GM15510 (cell line): Measurements from ENCODE around the gene ZNF577.

Source experiments
- POLR2A ChIP-seq: IDR thresholded peaks from 3 replicates; pipeline ENCODE4 v1.6.1; 2011; ENCODE audit warnings: borderline replicate concordance; ENCODE audit not compliant: insufficient read length; ENCODE audit errors: extremely low read depth

ZNF577 gene

DNA sequence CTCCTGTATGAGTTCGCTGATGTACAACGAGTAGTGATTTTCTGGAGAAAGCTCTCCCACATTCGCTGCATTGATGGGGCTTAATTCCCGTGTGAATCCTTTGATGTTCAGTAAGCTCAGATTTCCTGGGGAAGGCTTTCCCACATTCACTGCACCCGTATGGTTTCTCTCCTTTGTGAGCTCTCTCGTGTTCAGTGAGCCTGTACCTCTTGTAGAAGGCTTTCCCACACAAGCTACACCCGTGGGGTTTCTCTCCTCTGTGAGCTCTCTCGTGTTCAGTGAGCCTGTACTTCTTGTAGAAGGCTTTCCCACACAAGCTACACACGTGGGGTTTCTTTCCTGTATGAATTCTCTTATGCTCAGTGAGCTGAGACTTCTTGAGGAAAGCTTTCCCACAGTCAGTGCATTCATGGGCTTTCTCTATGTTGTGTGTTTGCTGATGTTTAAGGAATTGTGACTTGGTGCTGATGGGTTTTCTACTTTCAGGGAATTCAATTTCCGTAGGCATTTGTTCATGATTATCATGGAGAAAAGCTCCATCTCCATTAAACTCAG, 3.5 kb upstream of the ZNF577 start:
- TF ChIP-seq POLR2A, result no peak

DNA sequence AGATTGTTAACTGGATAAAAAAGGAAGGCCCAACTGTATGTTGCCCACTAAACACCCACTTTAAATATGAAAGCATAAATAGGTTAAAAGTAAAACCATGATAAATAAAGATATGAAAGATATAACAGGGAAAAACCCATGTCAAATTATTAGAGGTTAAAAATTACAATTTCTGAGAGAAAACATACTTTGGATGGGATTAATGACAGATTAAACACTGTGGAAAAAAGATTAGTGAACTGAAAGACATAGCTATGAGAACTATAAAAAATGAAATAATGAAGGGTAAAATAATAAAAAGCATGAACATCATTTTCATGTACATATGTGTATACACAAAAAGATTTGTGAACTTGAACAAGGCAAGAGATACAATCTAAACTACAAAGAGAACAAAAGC, 2.2 kb upstream of the ZNF577 start:
- TF ChIP-seq POLR2A, result no peak

DNA sequence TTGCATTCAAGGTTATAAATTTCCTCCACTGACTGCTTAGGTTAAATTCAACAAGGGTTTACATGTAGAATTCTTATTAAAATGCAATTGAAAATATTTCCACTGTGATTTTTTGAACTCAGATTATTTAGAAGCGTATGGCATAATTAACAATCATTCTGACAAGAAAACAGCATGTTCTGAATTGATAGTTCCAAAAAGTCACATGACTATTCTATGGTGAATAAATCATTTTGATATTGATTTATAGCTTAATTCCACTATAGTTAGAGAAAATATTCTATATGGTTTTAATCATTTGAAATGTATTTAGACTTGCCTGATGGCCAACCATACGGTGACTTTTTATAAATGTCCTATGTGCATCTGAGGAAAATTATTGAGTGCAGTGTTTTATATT, 3.0 kb downstream of the ZNF577 start:
- no peak for TF ChIP-seq POLR2A

DNA sequence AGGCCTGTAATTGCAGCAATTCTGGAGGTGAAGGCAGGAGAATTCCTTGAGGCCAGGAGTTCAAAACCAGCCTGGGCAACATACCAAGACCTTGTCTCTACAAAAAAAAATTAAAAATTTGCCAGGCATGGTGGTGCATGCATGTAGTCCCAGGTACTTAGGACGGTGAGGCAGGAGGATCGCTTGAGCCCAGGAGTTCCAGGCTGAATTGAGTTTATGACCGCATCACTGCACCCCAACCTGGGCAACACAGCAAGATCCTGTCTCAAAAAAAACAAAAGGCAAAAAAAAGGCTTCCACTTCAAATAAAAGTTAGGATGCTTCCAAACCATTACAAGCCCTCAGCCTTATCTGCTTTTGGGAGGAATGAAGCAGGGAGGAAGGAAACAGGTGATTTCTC, 5.2 kb downstream of the ZNF577 start:
- TF ChIP-seq POLR2A, result no peak

DNA sequence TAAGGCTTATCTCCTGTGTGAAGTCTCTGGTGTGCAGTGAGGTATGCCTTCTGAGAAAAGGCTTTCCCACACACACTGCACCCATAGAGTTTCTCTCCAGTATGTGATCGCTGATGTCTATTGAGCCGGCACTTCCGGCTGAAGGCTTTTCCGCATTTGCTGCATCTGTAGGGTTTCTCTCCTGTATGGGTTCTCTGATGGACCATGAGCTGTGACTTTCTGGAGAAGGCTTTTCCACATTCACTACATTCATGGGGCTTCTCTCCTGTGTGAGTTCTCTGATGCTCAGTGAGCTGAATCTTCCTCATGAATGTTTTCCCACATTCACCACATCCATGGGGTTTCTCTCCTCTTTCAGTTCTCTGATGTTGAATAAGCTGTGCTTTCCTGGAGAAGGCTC, 14.7 kb downstream of the ZNF577 start:
- no peak for TF ChIP-seq POLR2A

DNA sequence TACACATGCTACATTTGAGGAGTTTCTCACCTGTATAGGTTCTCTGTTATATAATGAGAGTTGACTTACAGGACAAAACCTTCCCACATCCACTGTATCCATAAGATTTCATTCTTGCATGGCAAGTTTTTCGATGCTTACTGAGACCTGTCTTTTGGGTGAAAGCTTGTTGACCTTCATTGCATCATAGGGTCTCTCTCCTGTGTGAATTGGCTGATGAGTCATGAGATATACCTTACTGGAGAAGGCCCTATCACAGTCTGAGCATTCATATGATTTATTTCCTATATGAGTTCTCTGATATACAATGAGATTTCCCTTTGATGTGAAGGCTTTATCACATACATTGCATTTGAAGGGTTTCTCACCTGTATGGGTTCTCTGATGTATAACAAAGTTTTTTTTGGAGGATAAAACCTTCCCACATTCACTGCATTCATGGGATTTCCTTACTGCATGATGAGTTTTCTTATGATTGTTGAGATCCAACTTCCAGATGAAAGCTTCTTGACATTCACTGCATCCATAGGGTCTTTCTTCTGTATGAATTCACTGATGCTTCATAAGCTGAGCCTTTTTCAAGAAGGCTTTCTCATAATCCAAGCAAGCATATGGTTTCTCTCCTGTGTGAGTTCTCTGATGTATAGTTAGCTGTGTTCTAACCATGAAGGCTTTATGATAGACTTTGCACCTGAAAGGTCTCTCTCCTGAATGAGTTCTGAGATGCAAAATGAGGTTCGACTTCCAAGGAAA, 25.7 kb downstream of the ZNF577 start:
- no peak for TF ChIP-seq POLR2A

DNA sequence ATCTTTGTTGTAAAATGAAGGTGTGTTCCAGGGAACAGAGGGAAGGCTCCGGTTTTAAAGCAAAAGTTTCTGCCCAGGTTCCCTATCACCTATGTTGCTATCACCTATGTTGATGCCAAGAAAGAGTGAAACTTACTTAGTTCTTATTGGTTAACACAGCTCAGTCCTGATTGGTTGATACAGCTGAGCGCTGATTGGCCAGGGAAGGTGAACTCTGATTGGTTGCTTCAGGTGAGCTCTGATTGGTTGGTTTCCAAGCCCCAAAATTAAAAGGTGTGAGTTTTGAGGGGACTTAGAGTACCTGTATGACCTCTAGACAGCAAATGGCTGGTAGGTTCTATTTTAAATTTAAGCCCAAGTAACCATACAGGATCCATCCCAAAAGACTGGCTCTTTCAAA, 50.6 kb downstream of the ZNF577 start:
- TF ChIP-seq POLR2A, result no peak

DNA sequence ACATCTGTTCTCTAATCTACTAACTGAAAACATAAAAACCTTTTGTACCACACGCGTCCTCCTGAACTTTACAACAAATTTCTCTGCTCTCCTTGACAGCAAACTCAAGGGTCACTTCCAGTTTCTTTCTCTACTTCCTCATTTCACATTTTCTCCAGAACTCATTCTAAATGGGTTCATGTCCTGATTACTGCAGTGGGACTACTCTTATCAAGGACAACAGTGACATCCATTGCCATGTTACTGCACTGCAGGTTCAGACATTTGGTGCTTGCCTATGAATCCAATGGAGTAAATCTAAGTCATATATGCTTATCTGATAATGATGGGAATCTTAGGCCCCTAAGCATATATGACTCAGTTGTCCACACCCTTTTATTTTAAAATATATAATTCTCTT, 57.5 kb downstream of the ZNF577 start:
- TF ChIP-seq POLR2A, result no peak

DNA sequence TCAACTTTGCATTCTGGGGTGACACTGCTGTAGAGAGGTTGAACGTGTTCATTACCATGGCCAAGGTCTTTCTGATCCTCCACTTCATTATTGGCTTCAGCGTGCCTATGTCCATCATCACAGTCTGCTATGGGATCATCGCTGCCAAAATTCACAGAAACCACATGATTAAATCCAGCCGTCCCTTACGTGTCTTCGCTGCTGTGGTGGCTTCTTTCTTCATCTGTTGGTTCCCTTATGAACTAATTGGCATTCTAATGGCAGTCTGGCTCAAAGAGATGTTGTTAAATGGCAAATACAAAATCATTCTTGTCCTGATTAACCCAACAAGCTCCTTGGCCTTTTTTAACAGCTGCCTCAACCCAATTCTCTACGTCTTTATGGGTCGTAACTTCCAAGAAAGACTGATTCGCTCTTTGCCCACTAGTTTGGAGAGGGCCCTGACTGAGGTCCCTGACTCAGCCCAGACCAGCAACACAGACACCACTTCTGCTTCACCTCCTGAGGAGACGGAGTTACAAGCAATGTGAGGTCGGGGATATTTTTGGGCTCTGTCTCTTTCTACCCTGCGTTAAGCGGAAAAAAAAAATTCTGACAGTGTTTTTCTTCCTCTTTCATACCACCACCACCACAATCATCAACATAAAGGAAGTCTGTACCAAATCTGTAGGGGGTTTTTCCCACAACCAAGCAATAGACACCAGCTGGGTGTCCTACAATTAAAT, 63.3 kb downstream of the ZNF577 start:
- TF ChIP-seq POLR2A, result no peak

DNA sequence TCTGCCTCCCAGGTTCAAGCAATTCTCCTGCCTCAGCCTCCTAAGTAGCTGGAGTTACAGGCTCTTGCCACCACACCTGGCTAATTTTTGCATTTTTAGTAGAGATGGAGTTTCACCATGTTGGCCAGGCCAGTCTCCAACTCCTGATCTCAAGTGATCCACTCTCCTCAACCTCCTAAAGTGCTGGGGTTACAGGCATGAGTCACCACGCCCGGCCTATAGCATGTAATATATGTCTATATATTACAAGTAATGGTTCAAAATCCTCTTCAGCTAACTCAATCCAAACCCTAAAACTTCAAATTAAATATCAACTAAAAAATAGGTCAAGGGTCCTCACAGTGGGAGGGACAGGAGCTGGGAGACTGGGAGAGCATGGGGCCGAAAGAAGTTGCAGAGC, 64.8 kb downstream of the ZNF577 start:
- TF ChIP-seq POLR2A, result no peak

DNA sequence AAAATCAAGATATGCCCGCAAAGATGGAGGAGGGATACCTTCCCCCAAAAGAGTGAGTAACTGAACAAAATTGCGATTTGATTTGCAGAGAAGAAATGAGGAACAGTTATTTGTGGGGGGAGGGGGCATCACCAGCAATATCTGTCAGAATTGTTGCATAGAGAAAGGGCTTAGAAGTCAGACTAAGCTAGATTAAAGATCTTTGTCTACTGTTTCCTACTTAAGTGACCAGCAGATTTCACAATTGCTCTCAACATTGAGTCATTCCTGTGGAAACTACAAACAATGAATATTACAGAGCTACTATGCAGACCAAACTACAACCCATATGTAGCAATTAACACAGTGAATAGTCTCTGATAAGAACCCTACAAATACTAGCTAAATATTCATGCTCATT, 65.4 kb downstream of the ZNF577 start:
- no peak for TF ChIP-seq POLR2A

DNA sequence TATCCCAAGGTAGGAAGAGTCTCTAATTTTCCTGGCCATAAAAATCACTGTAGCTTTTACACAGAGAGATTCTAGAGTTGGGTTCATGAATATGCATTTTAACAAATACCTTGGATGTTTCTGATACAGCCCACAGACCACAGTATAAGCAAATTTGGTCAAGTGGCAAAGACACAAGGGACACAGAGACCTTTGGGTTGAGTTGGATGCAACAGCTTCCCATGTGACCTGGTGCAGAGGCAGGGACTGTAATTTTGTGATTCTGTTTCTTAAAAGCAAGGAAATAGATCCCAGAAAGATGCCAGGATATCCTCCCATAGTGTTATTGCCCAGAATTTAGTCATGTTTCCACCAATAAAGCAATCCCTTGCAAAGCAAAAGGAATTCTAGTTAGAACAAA, 65.8 kb downstream of the ZNF577 start:
- no peak for TF ChIP-seq POLR2A

DNA sequence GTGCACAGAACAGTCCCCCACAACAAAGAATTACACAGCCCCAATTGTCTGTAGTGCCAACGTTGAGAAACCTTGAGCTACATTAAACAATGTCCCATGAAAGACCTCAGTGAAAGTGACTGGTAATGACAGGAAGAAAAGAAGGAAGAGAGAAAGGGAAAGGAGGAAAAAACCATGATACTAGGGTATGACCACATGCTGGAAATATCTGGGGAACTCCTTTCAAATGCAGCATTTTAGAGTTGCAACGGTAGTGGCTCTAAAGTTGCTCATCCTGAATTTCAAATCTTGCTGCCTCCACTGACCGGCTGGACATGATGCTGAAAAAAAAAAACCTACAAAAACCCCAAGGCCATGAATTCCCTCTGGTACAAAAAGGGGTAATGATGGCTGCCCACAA, 66.3 kb downstream of the ZNF577 start:
- no peak for TF ChIP-seq POLR2A
